H9 (cell line): ENCODE results near the gene SELL. TPM values are rescaled to one million over a fixed set of nuclear protein-coding genes. Genes with fewer than 3 reads are reported as not detected.
"Not testable (repeated sequence)": the region's sequence is repeated elsewhere in the genome, so short reads cannot be mapped to it uniquely, and the experiment has no call there.

Source experiments
- DNase-seq: peaks from one replicate; pipeline ENCODE4 v3.0.0-alpha.2; 2017
- H2AFZ ChIP-seq: one replicate; pipeline ENCODE4 v1.6.1; 2013; ENCODE audit warnings: mild to moderate bottlenecking, low read length, control low read depth, moderate library complexity
- H2AK5ac ChIP-seq: 2 replicates; pipeline ENCODE4 v1.6.1; 2013; ENCODE audit warnings: low read length, control low read depth, mixed read lengths; ENCODE audit not compliant: insufficient read length
- H2BK120ac ChIP-seq: one replicate; pipeline ENCODE4 v1.6.1; 2013; ENCODE audit warnings: low read depth, mild to moderate bottlenecking, low read length, control low read depth, inconsistent platforms; ENCODE audit not compliant: poor library complexity, severe bottlenecking
- H2BK12ac ChIP-seq: 2 replicates; pipeline ENCODE4 v1.6.1; 2013; ENCODE audit warnings: low read length, control low read depth, mixed read lengths, low read depth; ENCODE audit not compliant: insufficient read length
- H2BK15ac ChIP-seq: 2 replicates; pipeline ENCODE4 v1.6.1; 2013; ENCODE audit warnings: low read depth, low read length, control low read depth
- H2BK20ac ChIP-seq: one replicate; pipeline ENCODE4 v1.6.1; 2013; ENCODE audit warnings: low read depth, mild to moderate bottlenecking, low read length, control low read depth, inconsistent platforms; ENCODE audit not compliant: poor library complexity, severe bottlenecking
- H2BK5ac ChIP-seq: 2 replicates; pipeline ENCODE4 v1.6.1; 2013; ENCODE audit warnings: low read length, control low read depth, mixed read lengths; ENCODE audit not compliant: insufficient read length
- H3K14ac ChIP-seq: 2 replicates; pipeline ENCODE4 v1.6.1; 2013; ENCODE audit warnings: low read length, control low read depth; ENCODE audit not compliant: insufficient read depth
- H3K18ac ChIP-seq: 2 replicates; pipeline ENCODE4 v1.6.1; 2013; ENCODE audit warnings: low read depth, mild to moderate bottlenecking, mixed read lengths, low read length, control low read depth; ENCODE audit not compliant: insufficient read length
- H3K23ac ChIP-seq: 2 replicates; pipeline ENCODE4 v1.6.1; 2013; ENCODE audit warnings: low read length, control low read depth, mixed read lengths, low read depth; ENCODE audit not compliant: insufficient read length
- H3K23me2 ChIP-seq: 2 replicates; pipeline ENCODE4 v1.6.1; 2013; ENCODE audit warnings: low read depth, mild to moderate bottlenecking, mixed read lengths, low read length, control low read depth; ENCODE audit not compliant: insufficient read length, poor library complexity, severe bottlenecking
- H3K27ac ChIP-seq: 2 replicates; pipeline ENCODE4 v1.5.1; 2013; ENCODE audit warnings: low read length, control low read depth, mixed read lengths, low read depth; ENCODE audit not compliant: insufficient read length
- H3K27me3 ChIP-seq: 2 replicates; pipeline ENCODE4 v1.6.1; 2013; ENCODE audit warnings: low read length, control low read depth, inconsistent platforms; ENCODE audit not compliant: insufficient read depth
- H3K4ac ChIP-seq: 2 replicates; pipeline ENCODE4 v1.6.1; 2013; ENCODE audit warnings: low read depth, mild to moderate bottlenecking, control low read depth, inconsistent platforms, low read length, moderate library complexity
- H3K4me1 ChIP-seq: 2 replicates; pipeline ENCODE4 v1.6.1; 2013; ENCODE audit warnings: low read length, control low read depth, inconsistent platforms; ENCODE audit not compliant: insufficient read depth
- H3K4me2 ChIP-seq: 2 replicates; pipeline ENCODE4 v1.6.1; 2013; ENCODE audit warnings: low read length, control low read depth, mixed read lengths; ENCODE audit not compliant: insufficient read length, insufficient read depth
- H3K56ac ChIP-seq: 2 replicates; pipeline ENCODE4 v1.6.1; 2013; ENCODE audit warnings: low read depth, mild to moderate bottlenecking, mixed read lengths, low read length, control low read depth; ENCODE audit not compliant: insufficient read length
- H3K79me1 ChIP-seq: 2 replicates; pipeline ENCODE4 v1.6.1; 2013; ENCODE audit warnings: low read depth, mild to moderate bottlenecking, moderate library complexity, low read length, control low read depth, inconsistent platforms; ENCODE audit not compliant: insufficient read depth, poor library complexity, severe bottlenecking
- H3K79me2 ChIP-seq: 2 replicates; pipeline ENCODE4 v1.6.1; 2013; ENCODE audit warnings: low read length, control low read depth, inconsistent platforms; ENCODE audit not compliant: insufficient read depth
- H3K9ac ChIP-seq: 2 replicates; pipeline ENCODE4 v1.6.1; 2013; ENCODE audit warnings: low read length, control low read depth, mixed read lengths; ENCODE audit not compliant: insufficient read length; ENCODE audit errors: extremely low read depth
- H3K9me3 ChIP-seq: one replicate; pipeline ENCODE4 v1.6.1; 2013; ENCODE audit warnings: low read depth, low read length, inconsistent platforms; ENCODE audit not compliant: control insufficient read depth
- H3T11ph ChIP-seq: one replicate; pipeline ENCODE4 v1.6.1; 2013; ENCODE audit warnings: mild to moderate bottlenecking, low read length, control low read depth, inconsistent platforms
- H4K20me1 ChIP-seq: one replicate; pipeline ENCODE4 v1.6.1; 2013; ENCODE audit not compliant: control insufficient read depth, insufficient read length, insufficient read depth
- H4K5ac ChIP-seq: 2 replicates; pipeline ENCODE4 v1.6.1; 2013; ENCODE audit warnings: low read depth, mild to moderate bottlenecking, mixed read lengths, low read length, control low read depth; ENCODE audit not compliant: insufficient read length
- H4K8ac ChIP-seq: replicated peaks from 2 replicates; pipeline ENCODE4 v1.6.1; 2013; ENCODE audit warnings: low read length, control low read depth, mixed read lengths, low read depth; ENCODE audit not compliant: insufficient read length
- H4K91ac ChIP-seq: 2 replicates; pipeline ENCODE4 v1.6.1; 2013; ENCODE audit warnings: low read depth, mild to moderate bottlenecking, moderate library complexity, mixed read lengths, low read length, control low read depth; ENCODE audit not compliant: insufficient read length
- H3K27ac Mint-ChIP-seq, 3 experiments: 2 replicates in 2 of 3; 3 replicates in 1 of 3; pipeline ENCODE4 v1.8.0; 2020 to 2021; ENCODE audit warnings: mixed read lengths in 3 of 3, mild to moderate bottlenecking in 1 of 3, moderate library complexity in 1 of 3
- H3K27me3 Mint-ChIP-seq: 2 replicates; pipeline ENCODE4 v1.8.0; 2021; ENCODE audit warnings: low read depth, mild to moderate bottlenecking, moderate library complexity, mixed read lengths
- H3K36me3 Mint-ChIP-seq, 3 experiments: 2 replicates in 2 of 3; 3 replicates in 1 of 3; pipeline ENCODE4 v1.8.0; 2020 to 2021; ENCODE audit warnings: low read depth in 3 of 3, mixed read lengths in 3 of 3; ENCODE audit not compliant: insufficient read depth in 1 of 3
- H3K4me1 Mint-ChIP-seq, 2 experiments: 2 replicates each; pipeline ENCODE4 v1.8.0; 2020; ENCODE audit warnings: mixed read lengths in 2 of 2
- H3K4me3 Mint-ChIP-seq, 2 experiments: 2 replicates in 1 of 2; 3 replicates in 1 of 2; pipeline ENCODE4 v1.8.0; 2020 to 2021; ENCODE audit warnings: mild to moderate bottlenecking in 2 of 2, mixed read lengths in 2 of 2, moderate library complexity in 1 of 2
- H3K9me3 Mint-ChIP-seq, 2 experiments: 2 replicates in 1 of 2; 3 replicates in 1 of 2; pipeline ENCODE4 v1.8.0; 2020; ENCODE audit warnings: mild to moderate bottlenecking in 2 of 2, mixed read lengths in 2 of 2, moderate library complexity in 1 of 2
- WGBS: extraction: QIAGEN DNeasy Blood & Tissue Kit; methylation state at CpG from one replicate; pipeline ENCODE4 v1.1.7; 2013; ENCODE audit warnings: missing lambda C conversion rate, low lambda C conversion rate, mixed read lengths; ENCODE audit not compliant: insufficient read length; ENCODE audit errors: extremely low coverage; 5-methylcytosine and 5-hydroxymethylcytosine counted together
- total RNA-seq: library from RNA; stranded (reverse); gene quantifications from 2 replicates; pipeline ENCODE4 v1.2.1, GENCODE V29; 2021
- TF ChIP-seq, protein P1 (sequence below): fragments of 200-600 bp; sonication (generic); conservative IDR thresholded peaks from 3 replicates; pipeline ENCODE4 v1.8.0; 2021; ENCODE audit warnings: antibody characterized with exemption, mild to moderate bottlenecking

The SELL gene
- total RNA-seq, 1 experiment from 2014 or later = not detected

DNA sequence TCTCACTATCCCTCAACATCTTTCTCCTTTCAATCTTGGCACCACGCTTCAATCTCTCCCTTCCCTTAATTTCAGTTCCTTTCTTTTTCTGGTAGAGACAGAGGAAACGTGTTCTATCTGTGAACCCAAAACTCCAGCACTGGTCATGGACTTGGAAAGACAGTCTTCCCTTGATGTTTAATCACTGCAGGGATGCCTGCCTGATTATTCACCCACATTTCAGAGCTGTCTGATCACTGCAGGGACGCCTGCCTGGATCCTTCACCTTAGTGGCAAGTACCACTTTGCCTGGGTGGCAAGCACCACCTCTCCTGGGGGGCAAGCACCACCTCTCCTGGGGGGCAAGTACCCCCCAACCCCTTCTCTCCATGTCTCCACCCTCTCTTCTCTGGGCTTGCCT lies 27.8 kb downstream of the SELL start:
- Histone ChIP-seq H3K4me2 (no peak overlapping the region), H2AK5ac (no peak overlapping the region), H2BK12ac (no peak overlapping the region), H2AFZ (no peak overlapping the region), H2BK15ac (no peak overlapping the region), H3K79me1 (no peaks in the 10 kb centered on the region), H4K91ac (no peak overlapping the region), H2BK20ac (no peak overlapping the region), H2BK120ac (no peak overlapping the region), H3K23ac (no peak overlapping the region), H3K4me1 (no peaks in the 10 kb centered on the region), H3K79me2 (no peaks in the 10 kb centered on the region), H3K18ac (no peak overlapping the region), H4K5ac (no peak overlapping the region), H2BK5ac (no peak overlapping the region), H3K27me3 (peaks cover 45% of the 10 kb centered on the region), H3K14ac (no peak overlapping the region), H3K56ac (no peak overlapping the region), H4K20me1 (no peaks in the 10 kb centered on the region), H3K27ac (no peak overlapping the region), H3K9me3 (no peaks in the 10 kb centered on the region), H3T11ph (no peak overlapping the region), H3K23me2 (no peaks in the 10 kb centered on the region), H3K9ac (no peak overlapping the region), H4K8ac (no peak overlapping the region), H3K4ac (no peak overlapping the region)
- TF ChIP-seq, protein P1, sequence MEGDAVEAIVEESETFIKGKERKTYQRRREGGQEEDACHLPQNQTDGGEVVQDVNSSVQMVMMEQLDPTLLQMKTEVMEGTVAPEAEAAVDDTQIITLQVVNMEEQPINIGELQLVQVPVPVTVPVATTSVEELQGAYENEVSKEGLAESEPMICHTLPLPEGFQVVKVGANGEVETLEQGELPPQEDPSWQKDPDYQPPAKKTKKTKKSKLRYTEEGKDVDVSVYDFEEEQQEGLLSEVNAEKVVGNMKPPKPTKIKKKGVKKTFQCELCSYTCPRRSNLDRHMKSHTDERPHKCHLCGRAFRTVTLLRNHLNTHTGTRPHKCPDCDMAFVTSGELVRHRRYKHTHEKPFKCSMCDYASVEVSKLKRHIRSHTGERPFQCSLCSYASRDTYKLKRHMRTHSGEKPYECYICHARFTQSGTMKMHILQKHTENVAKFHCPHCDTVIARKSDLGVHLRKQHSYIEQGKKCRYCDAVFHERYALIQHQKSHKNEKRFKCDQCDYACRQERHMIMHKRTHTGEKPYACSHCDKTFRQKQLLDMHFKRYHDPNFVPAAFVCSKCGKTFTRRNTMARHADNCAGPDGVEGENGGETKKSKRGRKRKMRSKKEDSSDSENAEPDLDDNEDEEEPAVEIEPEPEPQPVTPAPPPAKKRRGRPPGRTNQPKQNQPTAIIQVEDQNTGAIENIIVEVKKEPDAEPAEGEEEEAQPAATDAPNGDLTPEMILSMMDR = no peak
- peaks cover 5 to 8% of the 10 kb centered on the region in 2 experiments for H3K4me1 Mint-ChIP-seq
- H3K9me3 Mint-ChIP-seq = no peaks in the 10 kb centered on the region; a peak in 1 of 5 replicates
- no peaks in the 10 kb centered on the region; the same call in 1 of the 2 replicates for H3K27me3 Mint-ChIP-seq
- no peak overlapping the region for H3K27ac Mint-ChIP-seq
- no CpG with 5 or more reads among the region's 3 CpGs for WGBS
- no peak overlapping the region for H3K4me3 Mint-ChIP-seq
- no peak for DNase-seq
- no peaks in the 10 kb centered on the region; a peak in 1 of 7 replicates for H3K36me3 Mint-ChIP-seq

DNA sequence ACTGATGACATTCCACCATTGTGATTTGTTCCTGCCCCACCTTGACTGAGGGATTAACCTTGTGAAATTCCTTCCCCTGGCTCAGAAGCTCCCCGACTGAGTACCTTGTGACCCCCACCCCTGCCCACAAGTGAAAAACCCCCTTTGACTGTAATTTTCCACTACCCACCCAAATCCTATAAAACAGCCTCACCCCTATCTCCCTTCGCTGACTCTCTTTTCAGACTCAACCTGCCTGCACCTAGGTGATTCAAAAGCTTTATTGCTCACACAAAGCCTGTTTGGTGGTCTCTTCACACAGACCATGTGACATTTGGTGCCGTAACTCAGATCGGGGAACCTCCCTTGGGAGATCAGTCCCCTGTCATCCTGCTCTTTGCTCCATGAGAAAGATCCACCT lies 28.3 kb downstream of the SELL start:
- not testable (repeated sequence) for H3K36me3 Mint-ChIP-seq, H3K79me2 ChIP-seq, H3K14ac ChIP-seq, H3K79me1 ChIP-seq, H3K4ac ChIP-seq, H4K8ac ChIP-seq, H2BK120ac ChIP-seq, H2BK5ac ChIP-seq, H3T11ph ChIP-seq, H3K27me3 Mint-ChIP-seq, H3K23me2 ChIP-seq, H4K20me1 ChIP-seq, H3K4me1 ChIP-seq, H3K27ac ChIP-seq, H3K9ac ChIP-seq, H3K56ac ChIP-seq, DNase-seq, H3K23ac ChIP-seq, H4K5ac ChIP-seq, H2BK12ac ChIP-seq, H3K9me3 ChIP-seq, H4K91ac ChIP-seq, H3K9me3 Mint-ChIP-seq, H3K18ac ChIP-seq, H2AK5ac ChIP-seq, H2AFZ ChIP-seq, H2BK20ac ChIP-seq, H3K4me2 ChIP-seq, H3K4me3 Mint-ChIP-seq, H2BK15ac ChIP-seq, H3K4me1 Mint-ChIP-seq
- peaks cover 40% of the 10 kb centered on the region for H3K27me3 ChIP-seq
- peak overlapping the region in 1 of 3 experiments; percentile 73; a peak in 1 of 7 replicates for H3K27ac Mint-ChIP-seq
- WGBS = no CpG with 5 or more reads among the region's 4 CpGs
